Upper lobe of left lung (tissue), 6 donors: ENCODE measurements around the gene RYR3. TPM values are rescaled to one million over a fixed set of nuclear protein-coding genes. Genes with fewer than 3 reads are reported as not detected.

Experiments used
- ATAC-seq, 2 donors: fragments of 200-7000 bp; cut with Tn5 transposase; one replicate each; pipeline ENCODE4 v1.9.1; 2022; ENCODE audit warnings: mild to moderate bottlenecking in 2 of 2, moderate library complexity in 2 of 2; ENCODE audit not compliant: low FRiP score in 2 of 2
- DNase-seq, 2 donors: peaks; one replicate each; pipeline ENCODE4 v3.0.0-alpha.2; 2019 to 2020
- H3K27ac ChIP-seq, 4 donors: fragments of 200-600 bp; sonication (generic); one replicate each; pipeline ENCODE4 v1.5.1; 2016 to 2019
- H3K27me3 ChIP-seq, 4 donors: fragments of 200-600 bp; sonication (generic); one replicate each; pipeline ENCODE4 v1.5.1; 2017 to 2019
- H3K36me3 ChIP-seq, 4 donors: fragments of 200-600 bp; sonication (generic); one replicate each; pipeline ENCODE4 v1.5.1; 2016 to 2019
- H3K4me1 ChIP-seq, 4 donors: fragments of 200-600 bp; sonication (generic); one replicate each; pipeline ENCODE4 v1.5.1; 2018 to 2019
- H3K4me3 ChIP-seq, 4 donors: fragments of 200-600 bp; sonication (generic); one replicate each; pipeline ENCODE4 v1.5.1; 2017 to 2019; ENCODE audit warnings: mild to moderate bottlenecking in 2 of 4, moderate library complexity in 1 of 4
- H3K9me3 ChIP-seq, 4 donors: fragments of 200-600 bp; sonication (generic); one replicate each; pipeline ENCODE4 v1.5.1; 2018 to 2019
- EP300 ChIP-seq, 4 donors: sonication (generic); formaldehyde crosslinking; IDR thresholded peaks; one replicate each; pipeline ENCODE4 v1.5.1; 2017; ENCODE audit warnings: antibody characterized with exemption in 4 of 4, control low read depth in 2 of 4
- POLR2A ChIP-seq, 4 donors: fragments of 450-650 bp; IDR thresholded peaks; one replicate each; pipeline ENCODE4 v1.5.1; 2016 to 2017; ENCODE audit warnings: antibody characterized with exemption in 4 of 4, mild to moderate bottlenecking in 2 of 4
- POLR2AphosphoS5 ChIP-seq, 2 donors: sonication (generic); formaldehyde crosslinking; IDR thresholded peaks; one replicate each; pipeline ENCODE4 v1.5.1; 2017; ENCODE audit warnings: antibody characterized with exemption in 2 of 2
- WGBS, 2 donors: methylation state at CpG; one replicate each; pipeline ENCODE4 v1.1.5; 2017 to 2018; 5-methylcytosine and 5-hydroxymethylcytosine counted together
- total RNA-seq, 6 donors: library from RNA; depleted of rRNA in 4 of 6; stranded (reverse); fragments of >200 nt in 4 of 6; gene quantifications; one replicate each; pipeline versions ENCODE4 v1.1.0 to v1.2.1, GENCODE V29; 2016 to 2021
- TF ChIP-seq, protein P1 (sequence below), 6 experiments: fragments of 450-650 bp in 4 of 6; fragments of 200-600 bp in 2 of 6; sonication (generic) in 2 of 6; IDR thresholded peaks; one replicate each; pipeline ENCODE4 v1.5.1; 2016 to 2019; ENCODE audit warnings: antibody characterized with exemption in 6 of 6
- donor health status: DM: no; HTN: no; CAD: no; lungs with moderate emphysema.
- donor health status: DM: no; HTN: yes; CAD: no; lungs with severe emphysema.

Gene RYR3
- total RNA-seq, 6 donors from 2014 or later: under 0.01 to 0.34 (median 0.15) TPM

GRCh38 chr15:33382491-33382890 is 71.7 kb downstream of the RYR3 start:
- ATAC-seq: no peak

DNA sequence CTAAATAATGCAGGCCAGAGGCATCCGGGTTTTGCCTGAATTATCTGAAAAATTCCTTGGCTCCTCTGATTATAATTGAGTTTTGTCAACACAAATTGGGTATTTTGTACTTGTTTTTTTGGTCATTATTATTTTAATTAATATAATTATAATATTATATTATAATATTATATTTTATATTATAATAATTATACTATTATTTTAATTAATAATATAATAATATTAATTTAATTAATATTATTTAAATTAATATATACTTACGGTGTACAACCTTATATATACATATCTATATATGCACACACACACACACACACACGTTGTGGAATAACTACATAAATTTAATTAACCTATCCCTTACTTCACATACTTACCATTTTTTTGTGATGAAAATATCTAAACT is 73.5 kb downstream of the RYR3 start:
- ATAC-seq (no peak), DNase-seq (no peak)
- WGBS, 2 donors: 81 to 88% methylated on average over 3 of the region's 3 CpGs
- Histone ChIP-seq H3K9me3 (no peaks in the 10 kb centered on the region), H3K27ac (no peak overlapping the region), H3K4me1 (no peaks in the 10 kb centered on the region), H3K27me3 (no peaks in the 10 kb centered on the region), H3K36me3 (no peaks in the 10 kb centered on the region), H3K4me3 (no peak overlapping the region)
- TF ChIP-seq POLR2A (IDR thresholded peaks at IDR 0.05) (no peak), POLR2AphosphoS5 (IDR thresholded peaks at IDR 0.05) (no peak), EP300 (IDR thresholded peaks at IDR 0.05) (no peak)
- TF ChIP-seq, protein P1, sequence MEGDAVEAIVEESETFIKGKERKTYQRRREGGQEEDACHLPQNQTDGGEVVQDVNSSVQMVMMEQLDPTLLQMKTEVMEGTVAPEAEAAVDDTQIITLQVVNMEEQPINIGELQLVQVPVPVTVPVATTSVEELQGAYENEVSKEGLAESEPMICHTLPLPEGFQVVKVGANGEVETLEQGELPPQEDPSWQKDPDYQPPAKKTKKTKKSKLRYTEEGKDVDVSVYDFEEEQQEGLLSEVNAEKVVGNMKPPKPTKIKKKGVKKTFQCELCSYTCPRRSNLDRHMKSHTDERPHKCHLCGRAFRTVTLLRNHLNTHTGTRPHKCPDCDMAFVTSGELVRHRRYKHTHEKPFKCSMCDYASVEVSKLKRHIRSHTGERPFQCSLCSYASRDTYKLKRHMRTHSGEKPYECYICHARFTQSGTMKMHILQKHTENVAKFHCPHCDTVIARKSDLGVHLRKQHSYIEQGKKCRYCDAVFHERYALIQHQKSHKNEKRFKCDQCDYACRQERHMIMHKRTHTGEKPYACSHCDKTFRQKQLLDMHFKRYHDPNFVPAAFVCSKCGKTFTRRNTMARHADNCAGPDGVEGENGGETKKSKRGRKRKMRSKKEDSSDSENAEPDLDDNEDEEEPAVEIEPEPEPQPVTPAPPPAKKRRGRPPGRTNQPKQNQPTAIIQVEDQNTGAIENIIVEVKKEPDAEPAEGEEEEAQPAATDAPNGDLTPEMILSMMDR (IDR thresholded peaks at IDR 0.05): no peak

More at GRCh38 chr15:33382491-33382890, 71.7 kb downstream of the RYR3 start:
- no peaks in the 10 kb centered on the region for H3K9me3 ChIP-seq
- no peaks in the 10 kb centered on the region for H3K4me1 ChIP-seq
- H3K27me3 ChIP-seq: no peaks in the 10 kb centered on the region
- H3K4me3 ChIP-seq: no peak overlapping the region
- TF ChIP-seq EP300 (IDR thresholded peaks at IDR 0.05): no peak
- TF ChIP-seq POLR2AphosphoS5 (IDR thresholded peaks at IDR 0.05): no peak
- no peak for TF ChIP-seq POLR2A (IDR thresholded peaks at IDR 0.05)
- TF ChIP-seq, protein P1 (IDR thresholded peaks at IDR 0.05): no peak
- H3K36me3 ChIP-seq: no peaks in the 10 kb centered on the region
- 84 to 86% methylated on average over 3 of the region's 3 CpGs for WGBS, 2 donors
- no peak for DNase-seq
- H3K27ac ChIP-seq: no peak overlapping the region

GRCh38 chr15:33392453-33392852 is 81.7 kb downstream of the RYR3 start:
- no peak for DNase-seq
- H3K27me3 ChIP-seq: no peaks in the 10 kb centered on the region
- H3K4me1 ChIP-seq: no peaks in the 10 kb centered on the region
- 80 to 91% methylated on average over 3 of the region's 3 CpGs for WGBS, 2 donors
- no peak for TF ChIP-seq POLR2A (IDR thresholded peaks at IDR 0.05)
- TF ChIP-seq, protein P1 (IDR thresholded peaks at IDR 0.05): no peak
- TF ChIP-seq EP300 (IDR thresholded peaks at IDR 0.05): no peak
- no peak for TF ChIP-seq POLR2AphosphoS5 (IDR thresholded peaks at IDR 0.05)
- ATAC-seq: no peak
- H3K27ac ChIP-seq: no peak overlapping the region
- no peak overlapping the region for H3K4me3 ChIP-seq
- H3K36me3 ChIP-seq: no peaks in the 10 kb centered on the region
- H3K9me3 ChIP-seq: no peaks in the 10 kb centered on the region

DNA sequence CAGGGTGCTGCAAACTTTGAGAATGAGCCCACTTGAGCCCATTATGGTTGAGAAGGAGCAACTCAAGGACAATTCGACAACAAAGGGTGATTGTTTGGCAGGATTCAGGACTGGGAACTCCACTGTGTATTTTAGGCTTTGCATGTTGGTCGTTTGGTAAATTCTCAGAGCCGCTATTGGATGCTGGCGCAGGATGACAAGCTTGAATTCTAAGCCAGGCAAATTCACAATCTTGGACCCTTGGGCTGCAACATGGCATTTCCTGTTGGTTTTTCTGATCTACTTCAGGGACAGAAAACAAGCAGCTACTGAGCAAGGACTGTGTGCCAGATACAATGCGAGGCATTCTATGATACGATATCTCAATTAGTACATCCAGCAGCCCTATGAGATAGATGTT is 82.8 kb downstream of the RYR3 start:
- no peaks in the 10 kb centered on the region for H3K27me3 ChIP-seq
- ATAC-seq (no peak), DNase-seq (no peak)
- H3K4me1 ChIP-seq: no peaks in the 10 kb centered on the region
- WGBS, 2 donors: 80 to 84% methylated on average over 6 of the region's 6 CpGs
- H3K4me3 ChIP-seq: no peak overlapping the region
- H3K9me3 ChIP-seq: no peaks in the 10 kb centered on the region
- no peaks in the 10 kb centered on the region for H3K36me3 ChIP-seq
- H3K27ac ChIP-seq: no peak overlapping the region
- TF ChIP-seq EP300 (IDR thresholded peaks at IDR 0.05): no peak
- TF ChIP-seq, protein P1 (IDR thresholded peaks at IDR 0.05): no peak

- no peak for TF ChIP-seq POLR2A (IDR thresholded peaks at IDR 0.05)
- TF ChIP-seq POLR2AphosphoS5 (IDR thresholded peaks at IDR 0.05): no peak
- TF ChIP-seq EP300 (IDR thresholded peaks at IDR 0.05): no peak
- TF ChIP-seq, protein P1 (IDR thresholded peaks at IDR 0.05): no peak
Measured at GRCh38 chr15:33395321-33395720, 84.6 kb downstream of the RYR3 start.

More at GRCh38 chr15:33395321-33395720, 84.6 kb downstream of the RYR3 start:
- 79 to 87% methylated on average over 7 of the region's 7 CpGs for WGBS, 2 donors
- H3K27ac ChIP-seq: no peak overlapping the region
- H3K4me1 ChIP-seq: no peaks in the 10 kb centered on the region
- no peak for ATAC-seq
- DNase-seq: no peak
- no peaks in the 10 kb centered on the region for H3K27me3 ChIP-seq
- no peaks in the 10 kb centered on the region for H3K36me3 ChIP-seq
- H3K9me3 ChIP-seq: no peaks in the 10 kb centered on the region
- H3K4me3 ChIP-seq: no peak overlapping the region
